ENCODE measurements around the gene SECTM1.
A peak's percentile ranks its signal among the peaks of the same experiment; 100 is the strongest.
"Not testable (repeated sequence)": the region's sequence is repeated elsewhere in the genome, so short reads cannot be mapped to it uniquely, and the experiment has no call there.

Gene SECTM1

DNA sequence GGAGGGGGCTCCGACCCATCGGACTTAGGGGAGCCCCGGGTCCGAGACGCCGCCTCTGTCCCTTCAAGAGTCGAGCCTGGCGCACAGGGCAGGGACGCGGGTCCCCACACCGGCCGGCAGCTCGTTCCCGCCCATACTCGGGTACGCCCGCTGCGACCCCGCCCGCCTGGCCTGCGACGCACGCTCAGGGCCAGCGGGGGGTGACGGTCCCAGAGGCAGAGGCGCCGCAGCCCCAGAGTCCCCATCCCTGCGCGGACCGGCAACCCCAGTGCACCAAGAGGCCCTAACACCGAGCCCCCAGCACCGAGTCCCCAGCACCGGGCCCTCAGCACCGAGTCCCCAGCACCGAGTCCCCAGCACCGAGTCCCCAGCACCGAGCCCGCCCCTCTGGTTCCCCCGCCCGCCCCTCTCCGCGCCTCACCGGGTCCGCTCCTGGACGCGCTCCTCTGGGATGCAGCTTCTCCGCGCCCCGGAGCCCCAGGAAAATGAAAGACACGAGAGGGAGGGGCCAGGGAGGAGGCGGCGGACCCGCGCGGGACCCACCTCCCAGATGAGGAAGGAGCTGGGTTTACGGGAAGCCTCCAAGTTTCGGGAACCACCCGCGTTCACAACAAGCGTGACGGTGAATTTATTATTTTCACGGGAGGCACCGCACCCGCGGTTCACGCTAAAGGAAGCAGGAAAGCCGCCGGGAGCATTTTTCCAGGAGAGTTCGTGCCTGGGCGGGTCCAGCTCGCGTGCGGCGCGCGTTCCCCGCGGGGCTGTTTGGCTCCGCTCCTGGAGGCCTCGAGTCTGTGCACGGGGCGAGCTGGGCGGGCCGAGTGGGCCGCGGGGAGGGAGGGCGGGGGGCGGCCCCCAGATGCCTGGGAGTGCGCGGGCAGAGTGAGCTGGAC, at the start of gene SECTM1:
Gene SECTM1, minus strand, starts transcription at position 488 of the 893 bp plus-strand sequence. CDS start 6,526 bp downstream, outside the sequence.
- DNase-seq = no peak

DNA sequence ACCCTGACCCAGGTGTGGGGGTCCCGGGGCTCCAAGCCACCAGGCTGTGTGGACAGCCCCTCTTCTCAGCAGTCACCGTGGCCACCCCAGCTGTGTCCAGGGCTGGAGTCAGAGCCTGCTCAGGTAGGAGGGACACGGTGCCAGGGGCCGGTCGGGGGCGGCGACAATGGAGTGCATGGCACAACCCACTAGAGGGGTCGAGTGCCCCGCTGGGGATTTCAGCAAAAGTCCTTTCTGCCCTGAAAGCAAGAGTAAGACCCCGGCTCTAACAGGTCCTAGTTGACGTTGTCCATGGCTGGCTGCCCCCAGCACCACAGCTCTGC, 49.3 kb upstream of the SECTM1 start:
- DNase-seq = no peak

GRCh38 chr17:82382220-82382932, 48.8 kb upstream of the SECTM1 start:
- DNase-seq = not testable (repeated sequence)

- not testable (repeated sequence) for DNase-seq
Observed at GRCh38 chr17:82381703-82382009, 48.1 kb upstream of the SECTM1 start.

- no peak for DNase-seq
Observed at GRCh38 chr17:82380860-82381702, 47.5 kb upstream of the SECTM1 start.

DNA sequence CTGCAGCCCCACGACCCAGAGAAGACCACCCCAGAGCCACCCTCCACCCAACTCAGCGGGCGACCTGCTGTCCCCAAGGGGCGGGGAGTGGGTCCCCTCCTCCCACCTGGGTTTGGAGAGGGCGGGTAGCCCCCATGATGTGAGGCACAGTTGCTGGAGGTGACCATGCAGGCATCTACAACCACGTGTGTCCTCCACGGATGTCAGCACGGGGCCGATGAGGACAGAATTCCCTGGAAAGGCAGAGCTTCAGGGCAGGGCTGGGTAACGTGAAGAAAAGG, 45.1 kb upstream of the SECTM1 start:
- no peak for DNase-seq

DNA sequence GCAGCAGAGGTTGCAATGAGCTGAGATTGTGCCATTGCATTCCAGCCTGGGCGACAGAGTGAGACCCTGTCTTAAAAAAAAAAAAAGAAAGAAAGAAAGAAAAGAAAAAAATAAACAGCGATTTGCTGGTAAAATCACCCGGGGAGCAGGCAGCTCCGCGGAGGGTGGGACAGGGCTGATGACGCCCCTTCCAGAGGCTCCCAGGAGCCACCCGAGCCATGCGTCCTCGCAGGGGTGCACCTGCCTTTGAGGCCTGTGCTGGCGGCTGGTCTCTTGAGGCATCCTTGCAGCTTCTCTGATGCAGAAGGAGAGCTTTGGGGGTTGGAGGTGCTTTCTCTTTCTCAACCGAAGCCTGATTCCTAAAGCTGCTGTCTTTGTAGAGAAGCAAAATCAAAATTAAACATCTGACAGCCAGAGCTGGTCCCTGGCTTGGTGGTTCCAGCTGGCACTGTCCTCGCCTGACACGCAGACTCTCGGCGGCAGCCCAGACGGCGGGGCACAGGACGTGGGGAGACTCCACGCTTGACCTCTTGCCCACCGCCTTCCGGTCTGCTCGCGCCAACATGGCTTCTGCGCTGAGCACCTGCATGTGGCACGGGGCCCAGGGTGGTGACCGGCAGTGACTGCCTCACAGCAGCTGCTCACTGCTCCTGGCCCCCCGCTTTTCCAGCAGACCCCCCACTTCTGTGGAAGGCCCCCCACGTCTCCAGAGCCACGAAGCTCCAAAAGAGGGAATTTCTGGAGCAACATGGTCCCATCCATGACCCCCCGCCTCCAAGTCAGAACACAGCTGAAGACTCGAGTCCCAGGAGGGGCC, 44.6 kb upstream of the SECTM1 start:
- DNase-seq = no peak

- DNase-seq = not testable (repeated sequence)
Observed at GRCh38 chr17:82377294-82377693, 43.7 kb upstream of the SECTM1 start.

GRCh38 chr17:82376042-82376730, 42.6 kb upstream of the SECTM1 start:
- no peak for DNase-seq

DNA sequence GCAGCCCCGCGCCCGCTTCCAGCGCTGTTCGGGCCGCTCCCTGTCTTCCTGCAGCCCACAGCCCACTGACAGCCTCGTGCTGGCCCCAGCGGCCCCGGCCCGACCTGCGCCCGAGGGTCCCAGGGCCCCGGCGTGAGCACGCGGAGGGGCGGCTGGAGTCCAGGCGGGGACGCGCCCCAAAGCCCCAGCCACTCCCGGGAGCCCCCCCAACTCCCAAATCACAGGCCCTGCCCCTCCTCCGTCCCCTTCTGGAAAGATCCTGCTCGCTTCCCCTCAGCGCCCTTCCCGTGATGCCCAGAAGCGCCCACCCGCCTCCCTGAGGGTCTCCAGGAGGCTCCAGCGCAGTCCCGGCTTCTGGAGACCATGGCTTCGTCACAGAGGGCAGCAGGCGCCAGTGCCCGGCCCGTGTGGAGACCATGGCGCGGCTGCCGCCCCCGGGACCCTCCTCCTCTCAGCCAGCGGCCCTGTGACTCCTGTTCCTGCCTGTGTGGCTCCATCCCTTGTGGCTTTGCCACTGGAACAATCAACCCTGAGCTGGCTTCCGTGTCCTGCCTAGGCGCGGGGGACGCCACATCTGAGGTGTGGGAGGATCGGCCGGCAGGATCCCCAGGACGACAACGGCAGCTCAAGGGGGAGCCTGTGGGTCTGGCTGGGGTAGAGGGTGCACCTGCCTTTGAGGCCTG, 41.9 kb upstream of the SECTM1 start:
- DNase-seq = no peak

DNA sequence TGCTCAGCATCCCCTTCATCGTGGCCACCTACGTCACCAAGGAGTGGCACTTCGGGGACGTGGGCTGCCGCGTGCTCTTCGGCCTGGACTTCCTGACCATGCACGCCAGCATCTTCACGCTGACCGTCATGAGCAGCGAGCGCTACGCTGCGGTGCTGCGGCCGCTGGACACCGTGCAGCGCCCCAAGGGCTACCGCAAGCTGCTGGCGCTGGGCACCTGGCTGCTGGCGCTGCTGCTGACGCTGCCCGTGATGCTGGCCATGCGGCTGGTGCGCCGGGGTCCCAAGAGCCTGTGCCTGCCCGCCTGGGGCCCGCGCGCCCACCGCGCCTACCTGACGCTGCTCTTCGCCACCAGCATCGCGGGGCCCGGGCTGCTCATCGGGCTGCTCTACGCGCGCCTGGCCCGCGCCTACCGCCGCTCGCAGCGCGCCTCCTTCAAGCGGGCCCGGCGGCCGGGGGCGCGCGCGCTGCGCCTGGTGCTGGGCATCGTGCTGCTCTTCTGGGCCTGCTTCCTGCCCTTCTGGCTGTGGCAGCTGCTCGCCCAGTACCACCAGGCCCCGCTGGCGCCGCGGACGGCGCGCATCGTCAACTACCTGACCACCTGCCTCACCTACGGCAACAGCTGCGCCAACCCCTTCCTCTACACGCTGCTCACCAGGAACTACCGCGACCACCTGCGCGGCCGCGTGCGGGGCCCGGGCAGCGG, 41.2 kb upstream of the SECTM1 start:
- DNase-seq = no peak

- no peak for DNase-seq
Observed at GRCh38 chr17:82373731-82374625, 40.4 kb upstream of the SECTM1 start.

DNA sequence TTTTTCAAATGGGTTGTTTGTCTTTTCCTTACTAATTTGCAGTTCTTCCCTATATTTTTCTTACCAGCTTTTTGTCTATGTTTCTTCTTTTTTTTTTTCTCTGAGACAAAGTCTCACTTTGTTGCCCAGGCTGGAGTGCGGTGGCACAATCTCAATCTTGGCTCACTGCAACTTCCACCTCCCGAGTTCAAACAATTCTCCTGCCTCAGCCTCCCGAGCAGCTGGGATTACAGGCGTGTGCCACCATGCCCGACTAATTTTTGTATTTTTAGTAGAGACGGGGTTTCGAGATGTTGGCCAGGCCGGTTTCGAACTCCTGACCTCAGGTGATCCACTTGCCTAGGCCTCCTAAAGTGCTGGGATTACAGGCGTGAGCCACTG, 39.5 kb upstream of the SECTM1 start:
- DNase-seq = not testable (repeated sequence)

- DNase-seq = no peak
Observed at GRCh38 chr17:82372249-82373071, 38.9 kb upstream of the SECTM1 start.

DNA sequence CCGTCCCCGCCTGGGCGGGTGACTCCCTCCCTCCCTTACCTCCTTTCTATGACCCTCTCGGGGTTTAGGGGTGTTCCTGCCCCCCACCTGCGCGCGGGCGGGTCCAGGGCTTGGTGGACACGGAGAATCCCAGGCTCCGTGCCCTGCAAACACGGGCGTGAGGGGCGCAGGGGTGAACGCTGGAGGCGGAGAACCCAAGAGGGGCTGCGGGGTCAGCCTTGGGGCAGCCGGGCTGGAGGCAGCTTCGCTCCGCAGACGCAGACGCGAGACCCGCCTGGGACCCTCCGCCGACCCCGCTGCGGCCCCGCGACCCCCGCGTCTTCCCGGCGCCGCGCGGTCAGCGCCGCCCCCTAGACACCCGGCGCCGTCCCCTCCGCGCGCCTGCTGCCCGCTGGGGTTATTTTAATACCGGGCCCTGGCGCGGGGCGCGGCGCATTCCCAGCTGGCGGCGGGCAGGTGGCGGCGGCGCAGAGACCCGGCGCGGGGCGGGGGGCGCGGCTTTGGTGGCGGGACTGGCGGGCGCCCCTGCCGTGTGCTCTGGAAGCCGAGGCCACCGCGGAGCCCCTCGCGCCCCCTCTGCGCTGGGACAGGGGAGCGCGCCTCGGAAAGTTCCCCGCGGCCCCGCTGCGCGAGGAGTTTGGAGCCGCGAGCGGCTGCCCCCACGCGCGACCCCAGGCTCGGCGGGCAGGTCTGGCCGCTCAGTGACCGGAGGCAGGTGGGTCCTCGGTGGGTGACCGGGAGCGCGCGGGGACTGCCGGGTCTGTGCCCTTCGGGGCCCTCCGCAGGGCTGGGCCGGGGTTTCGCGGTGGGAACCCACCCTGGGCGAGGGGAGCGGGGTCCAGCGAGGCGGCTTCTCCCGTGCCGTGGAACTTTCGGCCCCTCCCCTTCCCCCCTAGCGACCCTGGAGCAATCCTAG, 38.0 kb upstream of the SECTM1 start, which contains the start of gene UTS2R:
Gene UTS2R, plus strand, starts transcription at position 433 of the 916 bp plus-strand sequence. CDS start 2,560 bp downstream, outside the sequence.
- DNase-seq = no peak

- DNase-seq = peak; percentile 34
Observed at GRCh38 chr17:82370471-82371332, 37.1 kb upstream of the SECTM1 start.

DNA sequence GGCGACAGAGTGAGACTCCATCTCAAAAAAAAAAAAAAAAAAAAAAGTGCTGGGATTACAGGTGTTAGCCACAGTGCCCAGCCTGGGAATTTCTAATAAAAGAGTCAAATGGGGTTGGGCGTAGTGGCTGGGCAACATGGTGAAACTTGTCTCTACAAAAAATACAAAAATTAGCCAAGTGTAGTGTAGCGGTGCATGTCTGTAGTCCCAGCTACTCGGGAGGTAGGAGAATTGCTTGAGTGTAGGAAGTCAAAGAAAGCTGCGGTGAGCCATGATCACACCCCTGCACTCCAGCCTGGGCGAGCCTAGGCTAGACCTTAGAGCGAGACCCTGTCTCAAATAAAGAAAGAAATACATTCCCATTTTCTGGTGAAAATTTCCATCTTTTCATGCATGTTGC, 35.6 kb upstream of the SECTM1 start:
- no peak for DNase-seq

Data from stimulated activated CD4-positive, alpha-beta T cell treated with anti-CD3 and anti-CD28 coated beads, Interleukin-4, amount 100 ng/mL, for 24 hours (primary cell).